GM18520 (cell line): ENCODE data around the gene PHRF1.

Experiments
- ATAC-seq: cut with Tn5 transposase; IDR thresholded peaks from one replicate; pipeline ENCODE4 v1.9.1; 2021; ENCODE audit not compliant: unreplicated experiment

PHRF1 gene

GRCh38 chr11:538431-539051, 37.7 kb upstream of the PHRF1 start:
- no peak for ATAC-seq

DNA sequence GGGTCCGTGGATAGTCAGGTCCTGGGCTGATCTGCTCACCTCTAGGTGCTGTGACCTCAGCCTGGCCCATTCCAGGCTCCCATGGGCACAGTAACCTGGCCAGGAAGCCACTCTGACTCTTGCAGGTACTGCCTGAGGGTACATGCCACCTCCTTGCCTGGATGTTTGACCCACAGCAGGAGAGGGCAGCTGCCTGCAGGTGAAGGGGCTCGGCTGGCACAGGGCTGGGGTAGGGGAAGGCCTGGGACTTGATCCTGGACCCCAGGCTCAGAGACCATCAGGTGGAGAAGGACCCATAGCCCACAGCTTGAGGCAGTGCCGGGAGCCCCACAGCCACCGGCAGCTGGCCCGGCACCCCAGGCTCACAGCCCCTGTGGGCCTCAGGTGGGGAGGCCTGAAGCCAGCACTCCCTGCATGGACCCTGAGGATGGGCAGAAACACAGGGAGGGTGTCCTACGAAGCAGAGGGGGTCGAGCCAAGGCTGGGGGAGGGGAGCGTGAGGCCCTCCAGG, 36.2 kb upstream of the PHRF1 start:
- ATAC-seq = no peak

DNA sequence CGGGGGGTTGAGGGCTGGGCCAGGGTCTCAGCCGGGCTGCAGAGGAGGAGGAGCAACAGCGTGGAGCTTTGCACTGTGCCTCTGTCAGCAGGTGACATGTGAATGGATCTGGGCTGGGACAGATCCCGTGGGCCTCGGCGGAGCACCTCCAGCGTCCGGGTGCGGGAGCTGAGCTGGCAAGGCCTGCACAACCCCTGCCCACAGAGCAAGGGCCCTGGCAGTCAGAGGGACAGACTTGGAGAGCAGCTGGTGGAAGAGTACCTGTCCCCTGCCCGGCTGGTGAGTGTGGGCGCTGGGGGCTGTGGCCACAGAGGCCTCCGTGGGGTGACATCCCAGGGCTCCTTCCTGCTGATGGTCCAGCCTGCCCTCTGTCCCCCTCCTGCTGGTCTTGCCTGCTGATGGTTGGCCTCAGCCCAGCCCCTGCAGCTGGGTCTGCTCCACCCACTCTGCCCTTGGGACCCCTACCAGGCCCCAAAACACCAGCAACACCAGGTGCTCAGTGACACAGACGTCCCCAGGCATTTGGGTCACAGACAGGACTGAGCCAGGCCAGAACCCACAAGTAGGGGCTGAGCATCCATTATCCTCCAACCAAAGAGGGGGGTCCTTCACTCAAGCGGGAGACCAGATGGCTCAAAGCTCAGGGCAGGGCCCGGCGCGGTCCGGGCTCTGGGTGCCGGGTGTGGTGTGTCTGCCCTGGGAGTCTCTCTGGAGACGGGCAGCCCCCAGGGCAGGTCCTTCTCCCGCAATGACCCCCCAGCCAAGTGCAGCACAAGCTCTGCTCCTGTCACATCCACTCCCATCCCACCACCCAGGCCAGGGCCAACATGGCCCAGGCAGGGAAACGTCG, 35.5 kb upstream of the PHRF1 start:
- no peak for ATAC-seq

- no peak for ATAC-seq
These were observed 34.8 kb upstream of the PHRF1 start for GRCh38 chr11:541433-541885.

- no peak for ATAC-seq
These were observed 31.5 kb upstream of the PHRF1 start for GRCh38 chr11:544817-545166.

- ATAC-seq = no peak
These were observed 31.1 kb upstream of the PHRF1 start for GRCh38 chr11:545171-545570.

- ATAC-seq = no peak
These were observed 27.3 kb upstream of the PHRF1 start for GRCh38 chr11:548700-549603.

DNA sequence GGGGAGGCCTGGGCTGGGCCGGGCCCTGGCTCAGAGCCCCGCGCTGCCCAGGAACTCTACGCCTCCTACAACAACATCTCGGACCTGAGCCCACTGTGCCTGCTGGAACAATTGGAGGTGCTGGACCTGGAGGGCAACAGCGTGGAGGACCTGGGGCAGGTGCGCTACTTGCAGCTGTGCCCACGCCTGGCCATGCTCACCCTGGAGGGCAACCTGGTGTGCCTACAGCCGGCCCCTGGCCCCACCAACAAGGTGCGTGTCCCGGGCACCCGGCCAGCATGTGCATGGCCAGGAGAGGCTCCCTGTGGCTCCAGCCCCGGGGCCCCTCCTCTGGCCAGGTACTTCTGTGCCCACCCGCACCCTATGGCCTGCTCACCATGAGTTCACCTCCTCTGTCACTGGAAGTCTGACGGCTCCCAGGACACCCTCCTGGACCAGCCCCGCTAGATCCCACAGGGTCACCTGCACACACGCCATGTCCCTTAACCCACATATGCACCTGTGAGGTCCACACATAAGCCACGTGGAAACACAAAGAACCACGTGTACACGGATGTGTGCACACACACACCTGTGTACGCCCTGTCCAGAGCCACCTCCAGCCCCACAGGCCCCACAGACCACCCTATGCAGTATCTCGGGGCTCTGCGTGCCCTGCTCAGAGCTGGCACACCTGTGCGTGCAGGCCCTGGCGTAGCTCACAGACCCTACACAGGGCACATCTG, 26.1 kb upstream of the PHRF1 start:
- ATAC-seq = no peak

DNA sequence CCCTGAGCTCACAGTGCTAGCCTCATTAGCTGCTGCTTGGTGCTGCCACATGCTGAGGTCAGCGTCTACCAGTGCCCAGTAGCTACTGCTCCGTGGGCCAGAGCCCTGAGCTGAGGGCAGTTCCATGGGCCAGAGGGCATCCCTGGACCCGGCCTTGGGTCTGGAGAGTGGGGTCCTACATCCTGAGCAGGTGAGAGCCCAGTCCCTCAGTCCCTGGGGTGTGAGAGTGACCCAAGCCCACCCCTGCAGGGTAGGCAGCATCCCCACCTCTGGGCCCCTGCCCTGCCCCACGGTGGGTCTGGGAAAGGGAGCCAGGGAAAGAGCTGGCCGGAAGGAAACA, 25.6 kb upstream of the PHRF1 start:
- no peak for ATAC-seq

GRCh38 chr11:551131-551530, 25.1 kb upstream of the PHRF1 start:
- ATAC-seq = no peak

- no peak for ATAC-seq
These were observed 24.7 kb upstream of the PHRF1 start for GRCh38 chr11:551596-551995.

DNA sequence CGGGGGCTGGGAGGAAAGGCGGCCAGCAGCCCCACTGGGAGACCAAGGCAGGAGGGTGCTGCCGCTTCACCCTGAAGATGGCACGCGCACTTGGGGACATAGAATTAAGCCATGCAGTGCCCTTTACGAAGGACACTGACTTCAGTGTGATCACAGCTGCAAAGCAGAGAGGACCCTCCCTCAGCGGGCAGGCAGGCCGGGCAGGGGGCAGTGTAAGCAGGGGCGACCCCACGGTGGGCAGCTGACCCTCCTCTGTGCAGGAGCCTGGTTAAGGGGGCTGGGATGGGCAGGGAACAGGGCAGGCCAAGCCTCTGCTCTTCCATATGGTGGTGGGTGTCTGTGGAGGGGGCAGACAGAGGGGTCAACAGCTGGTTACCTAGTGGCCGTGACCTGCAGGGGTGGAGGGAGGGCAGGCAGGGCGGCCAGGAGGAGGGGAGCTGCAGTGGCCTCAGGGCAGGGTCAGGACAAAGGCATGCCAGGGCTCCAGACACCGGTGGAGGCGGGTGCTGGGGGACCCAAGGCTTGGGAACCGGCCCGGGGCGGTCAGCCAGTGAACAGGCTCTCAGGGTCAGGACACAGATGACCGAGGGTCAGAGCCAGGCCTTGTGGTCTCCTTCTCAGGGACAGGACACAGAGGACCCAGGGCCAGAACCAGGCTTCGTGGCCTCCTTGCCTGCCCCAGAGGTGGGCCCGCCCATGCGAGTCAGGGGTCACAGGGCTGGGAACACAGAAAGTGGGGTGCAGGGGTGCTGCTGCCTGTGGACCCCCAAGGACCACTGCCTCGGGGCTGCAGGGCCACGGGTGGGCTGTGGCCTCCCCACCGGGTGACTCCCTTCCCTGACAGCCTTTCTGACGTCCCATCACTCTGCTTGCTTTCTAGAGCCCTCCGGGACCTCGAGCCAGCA, 22.9 kb upstream of the PHRF1 start:
- ATAC-seq = no peak

GRCh38 chr11:553988-554340, 22.3 kb upstream of the PHRF1 start:
- no peak for ATAC-seq

DNA sequence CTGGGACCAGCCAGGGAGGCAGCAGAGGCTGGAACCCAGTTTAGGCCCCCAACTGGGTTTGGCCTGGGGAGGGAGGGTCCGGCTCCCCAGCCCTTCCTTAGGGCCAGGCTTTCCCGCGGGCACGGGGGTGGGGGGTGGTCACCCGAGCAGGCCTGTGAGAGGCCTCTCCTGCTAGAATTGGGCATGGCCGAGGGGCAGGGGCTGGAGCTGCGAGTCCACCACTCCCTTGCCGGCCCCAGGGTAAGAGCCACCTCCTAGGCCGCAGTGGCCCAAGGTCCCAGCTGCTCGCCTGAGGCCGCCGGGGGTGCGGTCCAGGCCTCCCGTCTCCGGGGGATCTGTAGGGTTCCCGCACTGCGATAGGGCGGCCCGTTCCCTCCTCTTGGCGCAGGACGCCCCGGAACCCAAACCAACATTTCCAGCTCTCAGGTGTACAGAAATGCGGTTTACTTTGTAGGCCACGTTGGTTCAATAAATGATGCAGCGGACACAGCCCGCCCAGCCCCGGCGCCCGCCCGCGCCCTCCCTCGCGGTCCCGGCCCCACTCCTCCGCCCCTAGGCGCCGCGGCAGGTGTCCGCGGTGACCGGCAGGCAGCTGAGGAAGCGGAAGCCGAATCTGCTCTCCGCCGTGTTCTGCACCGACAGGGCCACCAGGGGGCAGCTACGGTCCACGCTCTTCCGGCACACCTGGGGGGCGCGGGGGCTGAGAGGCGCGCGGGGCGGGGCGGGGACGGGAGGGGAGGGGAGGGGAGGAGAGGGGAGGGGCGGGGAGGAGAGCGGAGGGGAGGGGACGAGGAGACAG, 21.6 kb upstream of the PHRF1 start:
- ATAC-seq = peak; percentile 52

- ATAC-seq = no peak
These were observed 21.0 kb upstream of the PHRF1 start for GRCh38 chr11:555227-555779.

- ATAC-seq = no peak
These were observed 20.2 kb upstream of the PHRF1 start for GRCh38 chr11:555780-556661.

DNA sequence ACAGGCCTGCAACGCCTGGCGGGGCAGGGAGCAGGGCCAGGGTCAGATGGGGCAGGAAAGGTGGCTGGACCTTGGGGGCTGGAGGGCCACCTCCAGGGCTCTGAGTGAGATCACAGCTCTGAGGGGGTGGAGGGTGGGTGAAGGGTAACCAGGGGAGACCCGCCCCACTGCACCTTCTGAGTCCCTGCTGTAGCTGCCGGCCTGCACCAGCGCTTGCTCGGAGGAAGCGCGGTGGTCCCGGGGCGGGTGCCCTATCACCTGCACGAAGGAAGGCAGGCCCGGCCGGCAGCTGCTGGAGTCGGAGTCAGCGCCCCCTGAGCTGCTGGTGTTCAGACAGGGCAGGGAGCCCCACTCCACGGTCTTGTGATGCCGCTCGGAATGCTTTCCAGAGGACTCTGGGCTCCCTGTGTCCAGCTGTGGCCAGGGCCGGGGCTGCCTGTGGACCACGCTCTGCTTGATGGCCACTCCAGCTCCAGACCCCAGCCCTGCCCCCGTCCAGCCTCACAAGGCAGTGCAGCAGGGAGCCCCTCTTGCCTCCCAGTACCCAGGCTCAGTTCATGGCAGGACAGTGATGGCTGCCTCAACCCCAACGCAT, 19.5 kb upstream of the PHRF1 start:
- no peak for ATAC-seq
